ENCODE data around the gene CEP83. TPM values are rescaled to one million over a fixed set of nuclear protein-coding genes. Genes with fewer than 3 reads are reported as not detected.

The CEP83 gene
- total and polyA plus RNA-seq, 4 donors, result 3.9 to 17.1 (median 11.0) TPM

DNA sequence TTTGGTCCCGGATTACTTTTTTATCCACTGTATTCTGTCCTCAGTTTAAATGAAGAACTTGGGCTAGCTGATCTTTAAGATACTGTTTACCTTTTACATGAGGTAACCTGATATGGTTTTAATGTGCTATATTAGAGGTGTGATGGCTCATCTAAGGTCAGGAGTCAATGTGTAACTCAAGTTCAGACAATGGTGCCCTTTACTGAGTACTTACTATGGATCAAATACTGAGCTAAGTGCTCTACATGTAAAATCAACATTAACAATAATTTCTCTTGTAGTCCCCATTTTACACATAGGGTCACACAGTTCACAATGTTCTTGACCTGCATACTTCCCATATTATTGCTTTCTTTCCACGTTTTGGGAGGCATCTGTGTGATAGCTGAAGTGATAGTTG lies 79.2 kb downstream of the CEP83 start:
- intact Hi-C loops (cut with DNase I), result no loop called here
- ATAC-seq (ENCODE audit: low FRiP score) (no peak), DNase-seq (no peak)
- Histone ChIP-seq H3K27me3 (ENCODE audit: control insufficient read depth in 1 of 2, insufficient read depth in 2 of 2, low read length in 1 of 2) (no peaks in the 10 kb centered on the region), H3K4me1 (ENCODE audit: control insufficient read depth in 1 of 2, insufficient read depth in 2 of 2, low read length in 2 of 2) (no peaks in the 10 kb centered on the region), H3K9me3 (ENCODE audit: control insufficient read depth, low read length) (peaks cover 3% of the 10 kb centered on the region), H3K4me3 (ENCODE audit: low read length in 2 of 2) (no peak overlapping the region), H3K27ac (ENCODE audit: low read depth in 1 of 2, low read length in 2 of 2) (no peak overlapping the region), H3K36me3 (ENCODE audit: control insufficient read depth in 1 of 2, insufficient read depth in 2 of 2, low read length in 1 of 2) (no peaks in the 10 kb centered on the region)
- WGBS, 2 donors, result 77 to 81% methylated on average over 2 of the region's 2 CpGs

DNA sequence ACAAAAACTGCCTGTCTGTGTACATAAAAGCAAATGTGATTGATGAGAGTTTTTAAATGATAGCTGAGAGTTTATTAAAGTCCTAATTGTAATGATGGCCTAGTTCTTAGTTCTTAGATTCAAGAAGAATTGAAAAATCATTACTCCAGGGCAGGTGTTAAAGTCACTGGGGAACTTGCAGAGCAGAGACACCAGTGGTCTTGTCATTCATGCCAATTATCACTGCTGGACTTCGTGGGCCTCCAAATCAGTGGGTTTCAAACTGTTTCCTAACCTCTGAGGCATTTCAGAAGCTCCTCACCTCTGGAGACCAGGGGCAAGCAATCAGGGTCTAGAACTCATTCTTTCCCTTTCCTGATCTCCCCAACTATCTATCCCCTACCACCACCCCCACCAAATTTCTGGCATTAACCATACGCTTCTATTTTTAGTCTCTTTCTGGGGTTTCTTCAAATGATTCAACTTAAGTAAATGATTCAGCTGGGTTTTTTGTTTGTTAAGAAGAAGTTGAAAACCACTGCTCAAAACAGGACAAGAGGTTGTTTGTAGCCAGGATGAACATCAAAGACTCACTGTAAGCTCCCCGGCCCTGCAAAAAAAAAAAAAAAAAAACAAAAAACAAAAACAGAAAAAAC lies 80.1 kb downstream of the CEP83 start:
- ATAC-seq (ENCODE audit: low FRiP score) (no peak), DNase-seq (no peak)
- Histone ChIP-seq H3K27me3 (ENCODE audit: control insufficient read depth in 1 of 2, insufficient read depth in 2 of 2, low read length in 1 of 2) (no peaks in the 10 kb centered on the region), H3K27ac (ENCODE audit: low read depth in 1 of 2, low read length in 2 of 2) (no peak overlapping the region), H3K36me3 (ENCODE audit: control insufficient read depth in 1 of 2, insufficient read depth in 2 of 2, low read length in 1 of 2) (peaks cover 0 to 2% of the 10 kb centered on the region in 2 donors), H3K9me3 (ENCODE audit: control insufficient read depth, low read length) (no peaks in the 10 kb centered on the region), H3K4me1 (ENCODE audit: control insufficient read depth in 1 of 2, insufficient read depth in 2 of 2, low read length in 2 of 2) (no peaks in the 10 kb centered on the region), H3K4me3 (ENCODE audit: low read length in 2 of 2) (no peak overlapping the region)
- intact Hi-C loops (cut with DNase I), result no loop called here
- 77 to 79% methylated on average over 3 of the region's 3 CpGs for WGBS, 2 donors

DNA sequence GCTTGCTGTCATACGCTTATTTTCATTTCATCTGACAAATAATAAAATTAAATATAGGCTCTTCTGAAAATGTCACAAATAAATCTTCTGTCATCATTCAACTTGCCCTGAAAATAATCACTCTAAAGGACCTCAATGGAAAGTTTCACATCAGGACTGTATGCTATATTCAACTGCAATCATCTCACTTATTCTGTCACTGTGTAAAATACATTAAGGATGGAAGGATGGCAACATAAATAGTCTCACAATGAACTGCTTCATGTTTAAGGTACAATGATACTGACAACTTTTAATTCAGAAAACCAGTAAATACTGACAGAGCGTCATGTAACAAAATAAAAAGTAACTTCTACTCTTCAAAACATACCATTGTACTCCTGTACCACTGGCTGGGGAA lies 82.1 kb downstream of the CEP83 start:
- H3K9me3 ChIP-seq (ENCODE audit: control insufficient read depth, low read length), result no peaks in the 10 kb centered on the region
- H3K4me1 ChIP-seq (ENCODE audit: control insufficient read depth in 1 of 2, insufficient read depth in 2 of 2, low read length in 2 of 2), result no peaks in the 10 kb centered on the region
- ATAC-seq (ENCODE audit: low FRiP score), result no peak
- peaks cover 0 to 2% of the 10 kb centered on the region in 2 donors for H3K36me3 ChIP-seq (ENCODE audit: control insufficient read depth in 1 of 2, insufficient read depth in 2 of 2, low read length in 1 of 2)
- no peaks in the 10 kb centered on the region for H3K27me3 ChIP-seq (ENCODE audit: control insufficient read depth in 1 of 2, insufficient read depth in 2 of 2, low read length in 1 of 2)
- WGBS, 2 donors, result 93 to 98% methylated on average over 2 of the region's 2 CpGs
- H3K4me3 ChIP-seq (ENCODE audit: low read length in 2 of 2), result no peak overlapping the region
- H3K27ac ChIP-seq (ENCODE audit: low read depth in 1 of 2, low read length in 2 of 2), result no peak overlapping the region
- no peak for DNase-seq
- intact Hi-C loops (cut with DNase I), result no loop called here

DNA sequence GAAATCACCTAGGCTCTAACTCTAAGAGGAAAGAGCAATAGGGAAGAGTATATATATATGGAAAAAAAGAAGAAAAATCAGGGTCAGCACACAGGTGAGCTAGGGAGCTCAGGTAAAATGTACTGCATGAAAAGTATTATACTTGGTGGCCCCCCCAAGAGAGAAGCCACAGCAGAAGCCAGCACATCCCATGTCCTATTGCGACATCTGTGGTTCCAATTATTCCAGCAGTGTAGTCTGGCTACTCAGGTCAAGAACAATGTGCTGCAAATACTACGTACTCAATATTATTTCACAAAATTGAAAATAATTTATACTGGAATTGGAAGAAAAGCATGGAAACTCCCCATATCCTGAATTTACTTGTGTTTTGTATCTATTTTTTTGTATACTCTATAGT lies 85.5 kb downstream of the CEP83 start:
- WGBS, 2 donors, result 94 to 98% methylated on average over 2 of the region's 2 CpGs
- Histone ChIP-seq H3K36me3 (ENCODE audit: control insufficient read depth in 1 of 2, insufficient read depth in 2 of 2, low read length in 1 of 2) (peaks cover 0 to 2% of the 10 kb centered on the region in 2 donors), H3K27ac (ENCODE audit: low read depth in 1 of 2, low read length in 2 of 2) (no peak overlapping the region), H3K27me3 (ENCODE audit: control insufficient read depth in 1 of 2, insufficient read depth in 2 of 2, low read length in 1 of 2) (no peaks in the 10 kb centered on the region), H3K4me3 (ENCODE audit: low read length in 2 of 2) (no peak overlapping the region), H3K9me3 (ENCODE audit: control insufficient read depth, low read length) (no peaks in the 10 kb centered on the region), H3K4me1 (ENCODE audit: control insufficient read depth in 1 of 2, insufficient read depth in 2 of 2, low read length in 2 of 2) (no peaks in the 10 kb centered on the region)
- DNase-seq (no peak), ATAC-seq (ENCODE audit: low FRiP score) (no peak)
- intact Hi-C loops (cut with DNase I), result no loop called here

DNA sequence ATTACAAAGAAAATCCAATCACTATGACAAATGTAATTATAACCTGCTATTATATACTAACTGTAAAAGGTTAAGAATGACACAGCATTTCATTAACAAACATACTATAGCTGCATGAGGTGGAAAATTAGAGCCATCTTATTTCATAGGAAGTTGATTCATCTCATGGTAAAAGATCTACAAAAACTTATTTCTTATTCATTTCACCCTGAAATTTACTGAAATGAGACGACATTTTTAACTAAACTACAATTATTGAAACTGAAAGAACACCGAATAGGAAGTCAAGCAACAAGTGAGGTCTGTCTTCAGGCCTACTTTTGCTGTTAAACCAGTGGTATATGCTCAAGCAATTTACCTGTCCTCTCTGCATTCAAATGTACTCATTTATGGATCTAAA lies 87.2 kb downstream of the CEP83 start:
- no peaks in the 10 kb centered on the region for H3K9me3 ChIP-seq (ENCODE audit: control insufficient read depth, low read length)
- no peak overlapping the region for H3K4me3 ChIP-seq (ENCODE audit: low read length in 2 of 2)
- H3K36me3 ChIP-seq (ENCODE audit: control insufficient read depth in 1 of 2, insufficient read depth in 2 of 2, low read length in 1 of 2), result peaks cover 0 to 2% of the 10 kb centered on the region in 2 donors
- no peaks in the 10 kb centered on the region for H3K4me1 ChIP-seq (ENCODE audit: control insufficient read depth in 1 of 2, insufficient read depth in 2 of 2, low read length in 2 of 2)
- no peak overlapping the region for H3K27ac ChIP-seq (ENCODE audit: low read depth in 1 of 2, low read length in 2 of 2)
- 92 to 95% methylated on average over 2 of the region's 2 CpGs for WGBS, 2 donors
- DNase-seq, result no peak
- no peak for ATAC-seq (ENCODE audit: low FRiP score)
- H3K27me3 ChIP-seq (ENCODE audit: control insufficient read depth in 1 of 2, insufficient read depth in 2 of 2, low read length in 1 of 2), result no peaks in the 10 kb centered on the region
- intact Hi-C loops (cut with DNase I), result no loop called here

DNA sequence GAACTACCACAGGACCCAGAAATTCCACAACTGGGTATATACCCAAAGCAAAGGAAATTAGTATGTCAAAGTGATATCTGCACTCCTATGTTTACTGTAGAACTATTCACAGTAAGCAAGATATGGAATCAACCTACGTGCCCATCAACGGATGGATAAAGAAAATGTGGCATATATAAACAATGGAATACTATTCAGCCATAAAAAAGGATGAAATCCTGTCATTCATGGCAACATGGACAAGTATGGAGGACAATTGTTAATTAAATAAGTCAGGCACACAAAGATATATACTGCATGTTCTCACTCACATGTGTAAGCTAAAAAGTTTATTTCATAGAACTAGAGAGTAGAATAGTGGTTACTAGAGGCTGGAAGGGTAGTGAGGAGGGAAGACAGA lies 97.0 kb downstream of the CEP83 start:
- DNase-seq (no peak), ATAC-seq (ENCODE audit: low FRiP score) (no peak)
- Histone ChIP-seq H3K27ac (ENCODE audit: low read depth in 1 of 2, low read length in 2 of 2) (no peak overlapping the region), H3K27me3 (ENCODE audit: control insufficient read depth in 1 of 2, insufficient read depth in 2 of 2, low read length in 1 of 2) (no peaks in the 10 kb centered on the region), H3K9me3 (ENCODE audit: control insufficient read depth, low read length) (no peaks in the 10 kb centered on the region), H3K4me1 (ENCODE audit: control insufficient read depth in 1 of 2, insufficient read depth in 2 of 2, low read length in 2 of 2) (no peaks in the 10 kb centered on the region), H3K36me3 (ENCODE audit: control insufficient read depth in 1 of 2, insufficient read depth in 2 of 2, low read length in 1 of 2) (peaks cover 0 to 2% of the 10 kb centered on the region in 2 donors), H3K4me3 (ENCODE audit: low read length in 2 of 2) (no peak overlapping the region)
- intact Hi-C loops (cut with DNase I), result no loop called here
- WGBS, 2 donors, result 94 to 97% methylated on average over 2 of the region's 2 CpGs

DNA sequence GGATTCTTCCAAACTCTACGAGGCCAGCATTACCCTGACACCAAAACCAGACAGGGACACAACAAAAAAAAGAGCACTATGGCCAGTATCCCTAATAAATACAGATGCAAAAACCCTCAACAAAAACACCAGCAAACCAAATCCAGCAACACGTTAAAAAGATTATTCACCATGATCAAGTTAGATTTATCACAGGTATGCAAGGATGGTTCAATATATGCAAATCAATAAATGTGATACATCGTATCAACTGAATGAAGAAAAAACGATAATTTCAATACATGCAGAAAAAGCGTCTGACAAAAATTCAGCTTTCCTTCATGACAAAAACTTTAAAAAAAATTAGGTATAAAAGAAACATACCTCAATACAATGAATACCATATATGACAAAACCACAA lies 99.9 kb downstream of the CEP83 start:
- 94 to 99% methylated on average over 5 of the region's 5 CpGs for WGBS, 2 donors
- H3K9me3 ChIP-seq (ENCODE audit: control insufficient read depth, low read length), result peaks cover 1% of the 10 kb centered on the region
- no peak overlapping the region for H3K27ac ChIP-seq (ENCODE audit: low read depth in 1 of 2, low read length in 2 of 2)
- ATAC-seq (ENCODE audit: low FRiP score) (no peak), DNase-seq (no peak)
- H3K27me3 ChIP-seq (ENCODE audit: control insufficient read depth in 1 of 2, insufficient read depth in 2 of 2, low read length in 1 of 2), result no peaks in the 10 kb centered on the region
- no peak overlapping the region for H3K4me3 ChIP-seq (ENCODE audit: low read length in 2 of 2)
- H3K4me1 ChIP-seq (ENCODE audit: control insufficient read depth in 1 of 2, insufficient read depth in 2 of 2, low read length in 2 of 2), result no peaks in the 10 kb centered on the region
- intact Hi-C loops (cut with DNase I), result no loop called here
- no peaks in the 10 kb centered on the region for H3K36me3 ChIP-seq (ENCODE audit: control insufficient read depth in 1 of 2, insufficient read depth in 2 of 2, low read length in 1 of 2)

DNA sequence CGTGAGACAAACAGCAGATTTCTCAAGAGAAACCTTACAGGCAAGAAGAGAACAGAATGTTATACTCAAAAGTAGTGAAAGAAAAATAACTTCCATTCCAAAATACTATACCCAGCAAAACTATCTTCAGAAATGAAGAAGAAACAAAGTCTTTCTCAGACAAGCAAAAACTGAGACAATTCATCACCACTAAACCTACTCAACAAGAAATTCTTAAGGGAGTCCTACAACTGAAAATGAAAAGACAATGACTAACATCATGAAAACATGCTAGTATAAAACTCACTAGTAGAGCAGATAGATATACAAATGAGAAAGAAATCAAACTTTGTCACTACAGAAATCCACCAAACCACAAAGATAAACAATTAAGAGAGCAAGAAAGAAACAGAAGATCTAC lies 106.5 kb downstream of the CEP83 start:
- Histone ChIP-seq H3K4me3 (ENCODE audit: low read length in 2 of 2) (no peak overlapping the region), H3K36me3 (ENCODE audit: control insufficient read depth in 1 of 2, insufficient read depth in 2 of 2, low read length in 1 of 2) (no peaks in the 10 kb centered on the region), H3K27me3 (ENCODE audit: control insufficient read depth in 1 of 2, insufficient read depth in 2 of 2, low read length in 1 of 2) (no peaks in the 10 kb centered on the region), H3K9me3 (ENCODE audit: control insufficient read depth, low read length) (peaks cover 6% of the 10 kb centered on the region), H3K27ac (ENCODE audit: low read depth in 1 of 2, low read length in 2 of 2) (no peak overlapping the region), H3K4me1 (ENCODE audit: control insufficient read depth in 1 of 2, insufficient read depth in 2 of 2, low read length in 2 of 2) (no peaks in the 10 kb centered on the region)
- intact Hi-C loops (cut with DNase I), result no loop called here
- WGBS, 2 donors, result 94 to 96% methylated on average over 1 of the region's 1 CpG
- ATAC-seq (ENCODE audit: low FRiP score) (no peak), DNase-seq (no peak)

DNA sequence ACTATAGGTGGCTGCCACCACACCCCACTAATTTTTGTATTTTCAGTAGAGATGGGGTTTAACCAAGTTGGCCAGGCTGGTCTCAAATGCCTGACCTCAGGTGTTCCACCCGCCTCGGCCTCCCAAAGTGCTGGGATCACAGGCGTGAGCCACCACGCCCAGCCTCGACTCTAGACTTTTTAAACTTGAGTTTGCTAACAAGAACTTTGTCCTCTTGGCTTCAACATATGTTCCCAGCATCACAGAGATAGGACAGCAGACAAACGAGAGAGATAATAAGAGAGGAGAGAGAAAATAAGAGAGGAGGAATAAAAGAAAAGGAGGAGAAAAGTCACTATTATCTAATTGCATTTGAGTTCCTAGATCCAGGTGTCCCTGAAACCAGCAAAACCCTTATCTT lies 119.1 kb downstream of the CEP83 start:
- WGBS, 2 donors, result 95 to 98% methylated on average over 6 of the region's 6 CpGs
- intact Hi-C loops (cut with DNase I), result no loop called here
- H3K27ac ChIP-seq (ENCODE audit: low read depth in 1 of 2, low read length in 2 of 2), result no peak overlapping the region
- H3K27me3 ChIP-seq (ENCODE audit: control insufficient read depth in 1 of 2, insufficient read depth in 2 of 2, low read length in 1 of 2), result no peaks in the 10 kb centered on the region
- H3K4me1 ChIP-seq (ENCODE audit: control insufficient read depth in 1 of 2, insufficient read depth in 2 of 2, low read length in 2 of 2), result no peaks in the 10 kb centered on the region
- DNase-seq (no peak), ATAC-seq (ENCODE audit: low FRiP score) (no peak)
- no peaks in the 10 kb centered on the region for H3K9me3 ChIP-seq (ENCODE audit: control insufficient read depth, low read length)
- no peaks in the 10 kb centered on the region for H3K36me3 ChIP-seq (ENCODE audit: control insufficient read depth in 1 of 2, insufficient read depth in 2 of 2, low read length in 1 of 2)
- H3K4me3 ChIP-seq (ENCODE audit: low read length in 2 of 2), result no peak overlapping the region
